MCF 10A (cell line): ENCODE results near the gene KIAA1614. TPM values are rescaled to one million over a fixed set of nuclear protein-coding genes. Genes with fewer than 3 reads are reported as not detected.
A peak's percentile ranks its signal among the peaks of the same experiment; 100 is the strongest.

Experiments
- BruUV-seq: library from RNA; stranded (reverse); fragments of 400-500 nt; replicated peaks from 2 replicates; lab custom pipeline; 2021; lab: Mats Ljungman, UMichigan
- CTCF ChIA-PET: fragments of 300-600 bp; sonication (Branson Sonifier 250); formaldehyde crosslinking; extraction: SDS; loops from one replicate; lab custom pipeline; 2021; ENCODE audit warnings: antibody characterized with exemption, inconsistent platforms; lab: Yijun Ruan, JAX
- POLR2A ChIA-PET: fragments of 300-600, 350-650 bp; sonication (Branson Sonifier 250); formaldehyde crosslinking; extraction: SDS; loops from one replicate; lab custom pipeline; 2020; ENCODE audit warnings: antibody characterized with exemption, inconsistent platforms; lab: Yijun Ruan, JAX
- DNase-seq: peaks from one replicate; pipeline ENCODE4 v3.0.0-alpha.2; 2018; ENCODE audit not compliant: unreplicated experiment
- H3K27ac Mint-ChIP-seq: one replicate; pipeline ENCODE4 v1.8.0; 2022; ENCODE audit warnings: mild to moderate bottlenecking, low read depth, mixed read lengths; ENCODE audit not compliant: unreplicated experiment
- H3K27me3 Mint-ChIP-seq: one replicate; pipeline ENCODE4 v1.8.0; 2022; ENCODE audit warnings: mixed read lengths; ENCODE audit not compliant: insufficient read depth, unreplicated experiment
- H3K36me3 Mint-ChIP-seq: one replicate; pipeline ENCODE4 v1.8.0; 2022; ENCODE audit warnings: mild to moderate bottlenecking, moderate library complexity, mixed read lengths; ENCODE audit not compliant: insufficient read depth, unreplicated experiment
- H3K4me1 Mint-ChIP-seq: one replicate; pipeline ENCODE4 v1.8.0; 2022; ENCODE audit warnings: mixed read lengths; ENCODE audit not compliant: insufficient read depth, unreplicated experiment
- H3K4me3 Mint-ChIP-seq: one replicate; pipeline ENCODE4 v1.8.0; 2022; ENCODE audit warnings: mild to moderate bottlenecking, moderate library complexity, mixed read lengths; ENCODE audit not compliant: unreplicated experiment
- H3K9me3 Mint-ChIP-seq: one replicate; pipeline ENCODE4 v1.8.0; 2022; ENCODE audit warnings: mixed read lengths; ENCODE audit not compliant: unreplicated experiment
- CTCF ChIP-seq: fragments of 200-600 bp; IDR thresholded peaks from one replicate; pipeline ENCODE4 v1.8.0; 2022; ENCODE audit warnings: antibody characterized with exemption, mild to moderate bottlenecking; ENCODE audit not compliant: unreplicated experiment
- intact Hi-C: fragments of 100-400 bp; cut with micrococcal nuclease; formaldehyde crosslinking; loops from 2 replicates; pipeline ENCODE4 v1.14.1; 2022
- total RNA-seq: library from RNA; stranded (reverse); gene quantifications from 2 replicates; pipeline ENCODE4 v1.2.3, GENCODE V29; 2022

KIAA1614 gene
- total RNA-seq, 1 experiment from 2014 or later = 1.1 TPM

DNA sequence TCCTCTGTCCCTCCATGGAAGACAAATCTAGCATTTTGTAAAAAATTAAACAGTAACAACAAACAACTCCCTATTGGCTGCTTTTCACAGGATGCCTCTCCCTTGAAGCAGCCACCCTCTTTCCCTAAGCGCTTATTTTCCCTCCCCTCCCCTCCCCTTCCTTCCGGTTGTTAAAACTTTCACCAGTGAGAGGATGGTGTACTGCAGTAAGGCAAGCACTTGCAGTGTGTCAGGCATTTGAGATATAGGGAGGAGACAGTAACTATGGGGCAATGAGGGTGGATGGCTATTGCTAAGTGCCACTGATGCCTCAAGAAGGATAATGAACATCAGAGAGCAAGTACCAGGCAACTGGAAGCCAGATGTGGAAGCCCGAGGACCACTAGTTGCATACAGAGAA, 19.1 kb upstream of the KIAA1614 start:
- TF ChIP-seq CTCF = no peak
- Mint-ChIP-seq H3K4me3 (no peak overlapping the region), H3K4me1 (no peaks in the 10 kb centered on the region), H3K27ac (no peak overlapping the region), H3K27me3 (no peaks in the 10 kb centered on the region), H3K36me3 (peaks cover 8% of the 10 kb centered on the region), H3K9me3 (no peaks in the 10 kb centered on the region)
- no TSS peak for BruUV-seq
- POLR2A ChIA-PET = no interaction called here
- CTCF ChIA-PET = interaction anchor here (0.7 kb wide), 1 partner anchor 378 kb away, joined by 3 read pairs; no protein-coding TSS in a partner anchor
- intact Hi-C loops = no loop called here
- DNase-seq = no peak

- no peaks in the 10 kb centered on the region for H3K4me1 Mint-ChIP-seq
- TF ChIP-seq CTCF = no peak
- intact Hi-C loops = no loop called here
- CTCF ChIA-PET = interaction anchor here (0.6 to 1.2 kb wide), 5 partner anchors 12 to 394 kb away, joined by 3 to 7 read pairs (median 4); partner anchors contain the start of gene KIAA1614
- POLR2A ChIA-PET = interaction anchor here (0.6 kb wide), 1 partner anchor 21 kb away, joined by 3 read pairs; no protein-coding TSS in a partner anchor
- no peaks in the 10 kb centered on the region for H3K9me3 Mint-ChIP-seq
- no peak for DNase-seq
- H3K36me3 Mint-ChIP-seq = peaks cover 21% of the 10 kb centered on the region
- peak overlapping the region; percentile 55 for H3K27ac Mint-ChIP-seq
- H3K4me3 Mint-ChIP-seq = no peak overlapping the region
- H3K27me3 Mint-ChIP-seq = no peaks in the 10 kb centered on the region
- no TSS peak for BruUV-seq
These were observed 16.5 kb upstream of the KIAA1614 start for GRCh38 chr1:180896161-180896560.

GRCh38 chr1:180898441-180899219, 14.1 kb upstream of the KIAA1614 start:
- intact Hi-C loops = no loop called here
- CTCF ChIA-PET = interaction anchor here (0.6 to 2.6 kb wide), 8 partner anchors 12 to 1161 kb away, joined by 3 to 12 read pairs (median 3); no protein-coding TSS in a partner anchor

More at GRCh38 chr1:180898441-180899219, 14.1 kb upstream of the KIAA1614 start:
- no TSS peak for BruUV-seq
- TF ChIP-seq CTCF = no peak
- Mint-ChIP-seq H3K4me3 (no peak overlapping the region), H3K4me1 (no peaks in the 10 kb centered on the region), H3K27me3 (no peaks in the 10 kb centered on the region), H3K27ac (no peak overlapping the region), H3K36me3 (peaks cover 13% of the 10 kb centered on the region), H3K9me3 (no peaks in the 10 kb centered on the region)
- POLR2A ChIA-PET = no interaction called here
- DNase-seq = no peak
